H9 (cell line): ENCODE results near the gene CCDC141. TPM values are rescaled to one million over a fixed set of nuclear protein-coding genes. Genes with fewer than 3 reads are reported as not detected.

Experiments used
- DNase-seq: peaks from one replicate; pipeline ENCODE4 v3.0.0-alpha.2; 2017
- H2AFZ ChIP-seq: one replicate; pipeline ENCODE4 v1.6.1; 2013; ENCODE audit warnings: mild to moderate bottlenecking, low read length, control low read depth, moderate library complexity
- H2AK5ac ChIP-seq: 2 replicates; pipeline ENCODE4 v1.6.1; 2013; ENCODE audit warnings: low read length, control low read depth, mixed read lengths; ENCODE audit not compliant: insufficient read length
- H2BK120ac ChIP-seq: one replicate; pipeline ENCODE4 v1.6.1; 2013; ENCODE audit warnings: low read depth, mild to moderate bottlenecking, low read length, control low read depth, inconsistent platforms; ENCODE audit not compliant: poor library complexity, severe bottlenecking
- H2BK12ac ChIP-seq: 2 replicates; pipeline ENCODE4 v1.6.1; 2013; ENCODE audit warnings: low read length, control low read depth, mixed read lengths, low read depth; ENCODE audit not compliant: insufficient read length
- H2BK15ac ChIP-seq: 2 replicates; pipeline ENCODE4 v1.6.1; 2013; ENCODE audit warnings: low read depth, low read length, control low read depth
- H2BK20ac ChIP-seq: one replicate; pipeline ENCODE4 v1.6.1; 2013; ENCODE audit warnings: low read depth, mild to moderate bottlenecking, low read length, control low read depth, inconsistent platforms; ENCODE audit not compliant: poor library complexity, severe bottlenecking
- H2BK5ac ChIP-seq: 2 replicates; pipeline ENCODE4 v1.6.1; 2013; ENCODE audit warnings: low read length, control low read depth, mixed read lengths; ENCODE audit not compliant: insufficient read length
- H3K14ac ChIP-seq: 2 replicates; pipeline ENCODE4 v1.6.1; 2013; ENCODE audit warnings: low read length, control low read depth; ENCODE audit not compliant: insufficient read depth
- H3K18ac ChIP-seq: 2 replicates; pipeline ENCODE4 v1.6.1; 2013; ENCODE audit warnings: low read depth, mild to moderate bottlenecking, mixed read lengths, low read length, control low read depth; ENCODE audit not compliant: insufficient read length
- H3K23ac ChIP-seq: 2 replicates; pipeline ENCODE4 v1.6.1; 2013; ENCODE audit warnings: low read length, control low read depth, mixed read lengths, low read depth; ENCODE audit not compliant: insufficient read length
- H3K23me2 ChIP-seq: 2 replicates; pipeline ENCODE4 v1.6.1; 2013; ENCODE audit warnings: low read depth, mild to moderate bottlenecking, mixed read lengths, low read length, control low read depth; ENCODE audit not compliant: insufficient read length, poor library complexity, severe bottlenecking
- H3K27ac ChIP-seq: 2 replicates; pipeline ENCODE4 v1.5.1; 2013; ENCODE audit warnings: low read length, control low read depth, mixed read lengths, low read depth; ENCODE audit not compliant: insufficient read length
- H3K27me3 ChIP-seq: 2 replicates; pipeline ENCODE4 v1.6.1; 2013; ENCODE audit warnings: low read length, control low read depth, inconsistent platforms; ENCODE audit not compliant: insufficient read depth
- H3K4ac ChIP-seq: 2 replicates; pipeline ENCODE4 v1.6.1; 2013; ENCODE audit warnings: low read depth, mild to moderate bottlenecking, control low read depth, inconsistent platforms, low read length, moderate library complexity
- H3K4me1 ChIP-seq: 2 replicates; pipeline ENCODE4 v1.6.1; 2013; ENCODE audit warnings: low read length, control low read depth, inconsistent platforms; ENCODE audit not compliant: insufficient read depth
- H3K4me2 ChIP-seq: 2 replicates; pipeline ENCODE4 v1.6.1; 2013; ENCODE audit warnings: low read length, control low read depth, mixed read lengths; ENCODE audit not compliant: insufficient read length, insufficient read depth
- H3K56ac ChIP-seq: 2 replicates; pipeline ENCODE4 v1.6.1; 2013; ENCODE audit warnings: low read depth, mild to moderate bottlenecking, mixed read lengths, low read length, control low read depth; ENCODE audit not compliant: insufficient read length
- H3K79me1 ChIP-seq: 2 replicates; pipeline ENCODE4 v1.6.1; 2013; ENCODE audit warnings: low read depth, mild to moderate bottlenecking, moderate library complexity, low read length, control low read depth, inconsistent platforms; ENCODE audit not compliant: insufficient read depth, poor library complexity, severe bottlenecking
- H3K79me2 ChIP-seq: 2 replicates; pipeline ENCODE4 v1.6.1; 2013; ENCODE audit warnings: low read length, control low read depth, inconsistent platforms; ENCODE audit not compliant: insufficient read depth
- H3K9ac ChIP-seq: 2 replicates; pipeline ENCODE4 v1.6.1; 2013; ENCODE audit warnings: low read length, control low read depth, mixed read lengths; ENCODE audit not compliant: insufficient read length; ENCODE audit errors: extremely low read depth
- H3K9me3 ChIP-seq: one replicate; pipeline ENCODE4 v1.6.1; 2013; ENCODE audit warnings: low read depth, low read length, inconsistent platforms; ENCODE audit not compliant: control insufficient read depth
- H3T11ph ChIP-seq: one replicate; pipeline ENCODE4 v1.6.1; 2013; ENCODE audit warnings: mild to moderate bottlenecking, low read length, control low read depth, inconsistent platforms
- H4K20me1 ChIP-seq: one replicate; pipeline ENCODE4 v1.6.1; 2013; ENCODE audit not compliant: control insufficient read depth, insufficient read length, insufficient read depth
- H4K5ac ChIP-seq: 2 replicates; pipeline ENCODE4 v1.6.1; 2013; ENCODE audit warnings: low read depth, mild to moderate bottlenecking, mixed read lengths, low read length, control low read depth; ENCODE audit not compliant: insufficient read length
- H4K8ac ChIP-seq: replicated peaks from 2 replicates; pipeline ENCODE4 v1.6.1; 2013; ENCODE audit warnings: low read length, control low read depth, mixed read lengths, low read depth; ENCODE audit not compliant: insufficient read length
- H4K91ac ChIP-seq: 2 replicates; pipeline ENCODE4 v1.6.1; 2013; ENCODE audit warnings: low read depth, mild to moderate bottlenecking, moderate library complexity, mixed read lengths, low read length, control low read depth; ENCODE audit not compliant: insufficient read length
- H3K27ac Mint-ChIP-seq, 3 experiments: 2 replicates in 2 of 3; 3 replicates in 1 of 3; pipeline ENCODE4 v1.8.0; 2020 to 2021; ENCODE audit warnings: mixed read lengths in 3 of 3, mild to moderate bottlenecking in 1 of 3, moderate library complexity in 1 of 3
- H3K27me3 Mint-ChIP-seq: 2 replicates; pipeline ENCODE4 v1.8.0; 2021; ENCODE audit warnings: low read depth, mild to moderate bottlenecking, moderate library complexity, mixed read lengths
- H3K36me3 Mint-ChIP-seq, 3 experiments: 2 replicates in 2 of 3; 3 replicates in 1 of 3; pipeline ENCODE4 v1.8.0; 2020 to 2021; ENCODE audit warnings: low read depth in 3 of 3, mixed read lengths in 3 of 3; ENCODE audit not compliant: insufficient read depth in 1 of 3
- H3K4me1 Mint-ChIP-seq, 2 experiments: 2 replicates each; pipeline ENCODE4 v1.8.0; 2020; ENCODE audit warnings: mixed read lengths in 2 of 2
- H3K4me3 Mint-ChIP-seq, 2 experiments: 2 replicates in 1 of 2; 3 replicates in 1 of 2; pipeline ENCODE4 v1.8.0; 2020 to 2021; ENCODE audit warnings: mild to moderate bottlenecking in 2 of 2, mixed read lengths in 2 of 2, moderate library complexity in 1 of 2
- H3K9me3 Mint-ChIP-seq, 2 experiments: 2 replicates in 1 of 2; 3 replicates in 1 of 2; pipeline ENCODE4 v1.8.0; 2020; ENCODE audit warnings: mild to moderate bottlenecking in 2 of 2, mixed read lengths in 2 of 2, moderate library complexity in 1 of 2
- CTCF ChIP-seq: fragments of 200-600 bp; sonication (generic); conservative IDR thresholded peaks from 3 replicates; pipeline ENCODE4 v1.8.0; 2021; ENCODE audit warnings: antibody characterized with exemption, mild to moderate bottlenecking
- WGBS: extraction: QIAGEN DNeasy Blood & Tissue Kit; methylation state at CpG from one replicate; pipeline ENCODE4 v1.1.7; 2013; ENCODE audit warnings: missing lambda C conversion rate, low lambda C conversion rate, mixed read lengths; ENCODE audit not compliant: insufficient read length; ENCODE audit errors: extremely low coverage; 5-methylcytosine and 5-hydroxymethylcytosine counted together
- total RNA-seq: library from RNA; stranded (reverse); gene quantifications from 2 replicates; pipeline ENCODE4 v1.2.1, GENCODE V29; 2021

The CCDC141 gene
- total RNA-seq, 1 experiment from 2014 or later = 1.0 TPM

- H3K18ac ChIP-seq = no peak overlapping the region
- H3K4me2 ChIP-seq = no peak overlapping the region
- H3K79me1 ChIP-seq = no peaks in the 10 kb centered on the region
- no peak overlapping the region for H2AFZ ChIP-seq
- no peaks in the 10 kb centered on the region for H3K27me3 Mint-ChIP-seq
- no peak overlapping the region for H2BK120ac ChIP-seq
- H3K4me1 Mint-ChIP-seq = no peaks in the 10 kb centered on the region
- H3K4ac ChIP-seq = no peak overlapping the region
- no peak overlapping the region for H3K9ac ChIP-seq
- TF ChIP-seq CTCF = no peak
- H3T11ph ChIP-seq = no peak overlapping the region
- no peaks in the 10 kb centered on the region for H3K9me3 Mint-ChIP-seq
- H4K8ac ChIP-seq = no peak overlapping the region
- no peak overlapping the region for H2AK5ac ChIP-seq
- H4K91ac ChIP-seq = no peak overlapping the region
- no peak overlapping the region for H4K5ac ChIP-seq
- H3K36me3 Mint-ChIP-seq = no peaks in the 10 kb centered on the region
- no peak overlapping the region for H2BK5ac ChIP-seq
- no peak overlapping the region for H2BK20ac ChIP-seq
- H3K27ac ChIP-seq = no peak overlapping the region
- no peak overlapping the region for H3K4me3 Mint-ChIP-seq
- no peak for DNase-seq
- no peak overlapping the region for H3K56ac ChIP-seq
- no peak overlapping the region for H3K27ac Mint-ChIP-seq
- no peaks in the 10 kb centered on the region for H4K20me1 ChIP-seq
- no peak overlapping the region for H3K23ac ChIP-seq
- H3K4me1 ChIP-seq = no peaks in the 10 kb centered on the region
- no peaks in the 10 kb centered on the region for H3K79me2 ChIP-seq
- H3K27me3 ChIP-seq = no peaks in the 10 kb centered on the region
- H3K23me2 ChIP-seq = no peaks in the 10 kb centered on the region
- WGBS = no CpG with 5 or more reads among the region's 10 CpGs
- H3K14ac ChIP-seq = no peak overlapping the region
- H2BK12ac ChIP-seq = no peak overlapping the region
- no peak overlapping the region for H2BK15ac ChIP-seq
- no peaks in the 10 kb centered on the region for H3K9me3 ChIP-seq
Measured at GRCh38 chr2:178783889-178784288, 266.0 kb downstream of the CCDC141 start.
